Heart right ventricle (tissue), 16 donors: ENCODE measurements around the gene BMPR1A. TPM values are rescaled to one million over a fixed set of nuclear protein-coding genes. Genes with fewer than 3 reads are reported as not detected.

ENCODE experiments used
- ATAC-seq, 8 donors: fragments of 200-7000 bp; cut with Tn5 transposase; one replicate each; pipeline ENCODE4 v1.9.1; 2020; ENCODE audit warnings: mild to moderate bottlenecking in 8 of 8, moderate library complexity in 8 of 8, moderate number of reproducible peaks in 1 of 8
- DNase-seq, 2 donors: peaks; one replicate each; pipeline ENCODE4 v3.0.0-alpha.2; 2020
- H3K27ac ChIP-seq, 10 donors: fragments of 200-600 bp; sonication (generic) in 2 of 10; one replicate each; pipeline versions ENCODE4 v1.5.0 to v1.8.0; 2020 to 2022; ENCODE audit warnings: mild to moderate bottlenecking in 3 of 10
- H3K27me3 ChIP-seq, 7 donors: fragments of 200-600 bp; one replicate each; pipeline ENCODE4 v1.8.0; 2021 to 2022; ENCODE audit warnings: mild to moderate bottlenecking in 2 of 7
- H3K36me3 ChIP-seq, 9 donors: fragments of 200-600 bp; sonication (generic) in 1 of 9; one replicate each; pipeline versions ENCODE4 v1.5.0 to v1.8.0; 2020 to 2022; ENCODE audit warnings: mild to moderate bottlenecking in 2 of 9
- H3K4me1 ChIP-seq, 9 donors: fragments of 200-600 bp; sonication (generic) in 1 of 9; one replicate each; pipeline versions ENCODE4 v1.5.0 to v1.8.0; 2020 to 2022; ENCODE audit warnings: mild to moderate bottlenecking in 4 of 9
- H3K4me3 ChIP-seq, 10 donors: fragments of 200-600 bp; sonication (generic) in 2 of 10; one replicate each; pipeline versions ENCODE4 v1.5.0 to v1.8.0; 2020 to 2022; ENCODE audit warnings: mild to moderate bottlenecking in 7 of 10, moderate library complexity in 2 of 10
- H3K9me3 ChIP-seq, 11 donors: fragments of 200-600 bp in 10 of 11; sonication (generic) in 2 of 11; one replicate each; pipeline versions ENCODE4 v1.5.0 to v1.8.0; 2013 to 2022; ENCODE audit warnings: mild to moderate bottlenecking in 2 of 11, control low read depth in 1 of 11, moderate library complexity in 1 of 11
- WGBS, 2 donors: extraction: QIAGEN DNeasy Blood & Tissue Kit; methylation state at CpG; one replicate each; pipeline ENCODE4 v1.1.7; 2013; ENCODE audit warnings: inconsistent platforms in 1 of 2; 5-methylcytosine and 5-hydroxymethylcytosine counted together
- intact Hi-C, 10 donors: fragments of 100-400 bp; cut with DNase I; formaldehyde crosslinking; loops; one replicate each; pipeline versions ENCODE4 v1.11.1 to v1.14.2; 2022
- polyA plus RNA-seq, 2 donors: library from polyadenylated mRNA; stranded (reverse); fragments of 200-250 nt; gene quantifications; one replicate each; pipeline ENCODE4 v1.2.3, GENCODE V29; 2013
- total RNA-seq, 10 donors: library from RNA; stranded (reverse); fragmentation: NEBNext Ultra II Directional in 3 of 10; extraction: Animal tissue kit (Norgen Biotek cat#: 25700) in 3 of 10; gene quantifications; one replicate each; pipeline versions ENCODE4 v1.2.1 to v1.2.4, GENCODE V29; 2021 to 2023
- TF ChIP-seq, protein P1 (sequence below), 9 donors: fragments of 200-600 bp; sonication (generic) in 2 of 9; IDR thresholded peaks; one replicate each; pipeline versions ENCODE4 v1.5.0 to v1.8.0; 2021 to 2022; ENCODE audit warnings: antibody characterized with exemption in 9 of 9, mild to moderate bottlenecking in 5 of 9, moderate library complexity in 1 of 9
- donor health status: Arrhythmogenic right ventricular cardiomyopathy.
- donor health status: ischemic (EF 13 %, LVEDD 7.1; RV severe dilation, severe dysfunction).
- donor health status: healthy with polysubstance abuse.
- donor health status: DM: no; HTN: yes; CAD: no.
- donor health status: DM: no; HTN: no; CAD: no.
- donor health status: ischemic (EF 25% LVEDD 6.9; RV normal size, moderate dysfunction).
- donor health status: ischemic (EF 25% LVEDD 5.7; RV mildly dilated, moderate dysfunction).
- donor health status: healthy.
- donor health status: DM: yes; HTN: yes; CAD: no.
- donor health status: Ischemic cardiomyopathy.
- donor health status: ischemic (EF 35%, LVEDD 5.7; RV mildly dilated, moderate dysfunction).
- donor health status: nonischemic (EF 11% LVEDD 7.7; RV severe dilation, severe dysfunction).
- donor health status: DM: yes; HTN: yes; CAD: no.
- donor health status: PGD.
- donor health status: ischemic (EF 29% LVEDD 5.4; RV normal size, mild dysfunction).
- donor health status: nonischemic (EF 23%, LVEDD 6.1; RV moderate dilation, normal function).

The BMPR1A gene
- total and polyA plus RNA-seq, 12 donors: 6.7 to 69.0 (median 45.6) TPM

DNA sequence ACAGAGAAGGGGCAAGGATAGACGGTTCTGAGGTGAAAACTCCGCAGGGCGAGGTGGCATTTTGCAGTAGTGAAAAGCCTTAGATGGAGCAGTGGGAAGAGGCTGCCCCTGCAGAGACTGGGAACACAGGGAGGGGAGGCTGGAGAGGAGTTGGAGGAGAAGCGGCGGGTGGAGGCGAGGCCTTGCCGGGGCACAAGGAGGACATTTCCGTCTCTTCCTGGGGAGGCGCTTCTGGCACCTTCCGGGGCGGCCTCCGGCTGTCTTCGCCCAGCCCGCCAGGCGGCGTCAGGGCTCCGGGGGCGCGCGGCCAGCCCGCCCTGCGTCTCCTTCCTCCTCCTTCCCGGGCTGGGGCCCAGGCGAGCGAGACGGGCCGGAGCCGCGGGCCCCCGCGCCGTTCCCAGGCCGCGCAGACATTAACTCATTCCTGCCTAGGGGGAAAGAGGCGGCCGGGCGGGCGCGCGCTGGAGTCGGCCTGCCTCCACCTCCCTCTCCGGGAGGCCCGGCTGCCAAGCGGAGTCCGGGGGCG, 45.4 kb upstream of the BMPR1A start:
- no peaks in the 10 kb centered on the region for H3K9me3 ChIP-seq
- ATAC-seq: peak; percentile 65 to 87 (median 76)
- peaks cover 0 to 44% (median 14%) of the 10 kb centered on the region in 7 donors for H3K27me3 ChIP-seq
- H3K4me1 ChIP-seq: peaks cover 15 to 76% (median 36%) of the 10 kb centered on the region in 9 donors
- H3K36me3 ChIP-seq: peaks cover 0 to 52% (median 0%) of the 10 kb centered on the region in 9 donors
- intact Hi-C loops: loop anchor here in 8 of 10 donors (5.0 to 10.0 kb wide), 4 partner anchors 46 to 191 kb away; partner anchors contain the start of gene BMPR1A (in 2 of the 8)
- H3K27ac ChIP-seq: peak overlapping the region; percentile 79 to 97 (median 93)
- peak; percentile 84 to 91 for DNase-seq
- peak overlapping the region; percentile 22 to 84 (median 65) for H3K4me3 ChIP-seq
- TF ChIP-seq, protein P1, sequence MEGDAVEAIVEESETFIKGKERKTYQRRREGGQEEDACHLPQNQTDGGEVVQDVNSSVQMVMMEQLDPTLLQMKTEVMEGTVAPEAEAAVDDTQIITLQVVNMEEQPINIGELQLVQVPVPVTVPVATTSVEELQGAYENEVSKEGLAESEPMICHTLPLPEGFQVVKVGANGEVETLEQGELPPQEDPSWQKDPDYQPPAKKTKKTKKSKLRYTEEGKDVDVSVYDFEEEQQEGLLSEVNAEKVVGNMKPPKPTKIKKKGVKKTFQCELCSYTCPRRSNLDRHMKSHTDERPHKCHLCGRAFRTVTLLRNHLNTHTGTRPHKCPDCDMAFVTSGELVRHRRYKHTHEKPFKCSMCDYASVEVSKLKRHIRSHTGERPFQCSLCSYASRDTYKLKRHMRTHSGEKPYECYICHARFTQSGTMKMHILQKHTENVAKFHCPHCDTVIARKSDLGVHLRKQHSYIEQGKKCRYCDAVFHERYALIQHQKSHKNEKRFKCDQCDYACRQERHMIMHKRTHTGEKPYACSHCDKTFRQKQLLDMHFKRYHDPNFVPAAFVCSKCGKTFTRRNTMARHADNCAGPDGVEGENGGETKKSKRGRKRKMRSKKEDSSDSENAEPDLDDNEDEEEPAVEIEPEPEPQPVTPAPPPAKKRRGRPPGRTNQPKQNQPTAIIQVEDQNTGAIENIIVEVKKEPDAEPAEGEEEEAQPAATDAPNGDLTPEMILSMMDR (IDR thresholded peaks at IDR 0.05): peak; percentile 66 to 94 (median 86)
- 3 to 5% methylated on average over 26 to 41 of the region's 46 CpGs for WGBS, 2 donors

DNA sequence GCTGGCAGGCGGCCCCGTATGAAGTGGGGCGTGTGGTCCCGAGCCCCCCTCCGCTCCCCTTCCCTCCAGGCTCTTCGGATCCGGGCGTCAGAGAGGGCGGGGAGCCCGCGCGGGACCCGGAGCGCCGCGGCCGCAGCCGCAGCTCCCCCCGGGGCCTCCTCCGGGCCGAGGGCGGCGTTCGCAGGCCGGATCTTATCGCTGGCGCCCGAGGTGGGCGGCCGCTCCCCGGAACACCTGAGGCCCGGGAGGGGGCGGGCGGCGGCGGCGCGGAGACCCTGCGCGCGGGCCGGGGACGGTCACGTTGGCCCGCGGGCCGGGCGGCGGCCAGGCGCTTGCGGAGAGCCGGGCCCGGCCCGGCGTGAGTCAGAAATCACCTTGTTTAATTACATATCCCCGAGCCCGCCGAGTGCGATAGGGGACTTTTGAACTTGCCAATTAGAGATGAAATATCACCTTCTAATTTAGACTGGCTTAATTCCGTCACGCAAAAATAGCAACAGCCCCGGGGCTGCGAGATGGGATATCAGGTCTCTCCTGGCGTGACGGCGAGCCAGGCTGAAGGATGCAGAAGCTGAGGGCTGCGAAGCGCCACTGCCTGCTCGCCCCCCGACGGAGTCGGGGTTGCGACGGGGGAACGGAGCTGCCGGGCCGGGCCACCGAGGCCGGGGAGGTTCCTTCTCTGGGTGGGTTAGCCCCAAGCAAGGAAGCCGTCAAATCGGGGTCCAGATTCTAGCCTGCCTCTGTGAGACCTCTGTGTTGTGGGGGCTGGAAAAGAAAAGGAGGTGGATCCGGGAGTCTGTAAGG, 44.7 kb upstream of the BMPR1A start:
- Histone ChIP-seq H3K27ac (peak overlapping the region; percentile 79 to 97 (median 93)), H3K4me1 (peaks cover 9 to 73% (median 34%) of the 10 kb centered on the region in 9 donors), H3K4me3 (peak overlapping the region; percentile 22 to 84 (median 65)), H3K36me3 (peaks cover 0 to 45% (median 0%) of the 10 kb centered on the region in 9 donors), H3K9me3 (no peaks in the 10 kb centered on the region), H3K27me3 (peaks cover 0 to 43% (median 14%) of the 10 kb centered on the region in 7 donors)
- TF ChIP-seq, protein P1 (IDR thresholded peaks at IDR 0.05): no peak
- 2 to 3% methylated on average over 74 to 82 of the region's 82 CpGs for WGBS, 2 donors
- no peak for DNase-seq
- intact Hi-C loops: loop anchor here in 8 of 10 donors (5.0 to 10.0 kb wide), 4 partner anchors 46 to 191 kb away; partner anchors contain the start of gene BMPR1A (in 2 of the 8)
- ATAC-seq: peak in 2 of 8 donors; percentile 1 to 36

- Histone ChIP-seq H3K27me3 (peaks cover 0 to 39% (median 11%) of the 10 kb centered on the region in 7 donors), H3K4me3 (peak overlapping the region in 9 of 10 donors; percentile 39 to 84 (median 68)), H3K4me1 (peaks cover 9 to 71% (median 29%) of the 10 kb centered on the region in 9 donors), H3K36me3 (peaks cover 0 to 39% (median 0%) of the 10 kb centered on the region in 9 donors), H3K9me3 (no peaks in the 10 kb centered on the region), H3K27ac (peak overlapping the region; percentile 79 to 97 (median 93))
- intact Hi-C loops: loop anchor here in 8 of 10 donors (5.0 to 10.0 kb wide), 4 partner anchors 45 to 190 kb away; partner anchors contain the start of gene BMPR1A (in 2 of the 8)
- TF ChIP-seq, protein P1 (IDR thresholded peaks at IDR 0.05): no peak
- no peak for DNase-seq
- ATAC-seq: no peak
- WGBS, 2 donors: 47 to 56% methylated on average over 9 of the region's 9 CpGs
Measured at GRCh38 chr10:86712317-86712707, 44.1 kb upstream of the BMPR1A start.

DNA sequence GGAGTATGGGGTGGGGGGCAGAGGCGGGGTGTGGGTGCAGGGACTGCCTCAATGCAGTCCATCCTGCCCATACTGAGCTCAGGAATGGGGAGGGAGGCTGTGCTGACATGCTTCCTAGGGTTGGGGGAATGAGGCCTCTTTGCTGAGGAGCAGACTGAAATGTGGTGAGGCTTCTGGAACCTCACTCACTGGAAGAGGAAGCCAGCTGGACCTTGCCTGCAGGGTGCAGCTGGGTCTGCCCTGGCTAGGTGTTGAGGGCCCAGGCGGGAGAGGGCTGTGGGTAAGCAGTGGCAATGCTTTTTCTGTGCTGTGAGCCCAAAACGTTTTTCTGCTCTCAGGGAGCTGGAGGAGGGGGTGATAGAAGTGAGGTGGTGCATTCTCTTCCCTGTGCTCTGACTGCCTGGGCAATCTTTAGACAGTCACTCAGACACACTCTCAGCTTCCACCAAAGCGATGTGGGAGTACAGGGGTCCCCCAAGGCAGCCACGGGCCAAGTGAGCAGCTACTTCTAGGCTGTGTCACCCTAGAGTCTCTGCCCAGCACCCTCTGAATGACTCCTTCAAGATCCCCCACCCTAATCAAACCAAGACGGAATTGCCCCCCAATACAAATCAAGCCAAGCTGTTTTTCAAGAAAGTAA, 41.1 kb upstream of the BMPR1A start:
- ATAC-seq (peak in 1 of 8 donors; percentile 1), DNase-seq (no peak)
- peaks cover 8 to 58% (median 18%) of the 10 kb centered on the region in 9 donors for H3K4me1 ChIP-seq
- peaks cover 0 to 43% (median 0%) of the 10 kb centered on the region in 9 donors for H3K36me3 ChIP-seq
- peak overlapping the region in 2 of 10 donors; percentile 15 to 38 for H3K27ac ChIP-seq
- TF ChIP-seq, protein P1 (IDR thresholded peaks at IDR 0.05): no peak
- intact Hi-C loops: loop anchor here in 3 of 10 donors (10.0 kb wide), 1 partner anchor 180 kb away; no protein-coding TSS in a partner anchor
- H3K9me3 ChIP-seq: no peaks in the 10 kb centered on the region
- peaks cover 0 to 15% (median 5%) of the 10 kb centered on the region in 7 donors for H3K27me3 ChIP-seq
- WGBS, 2 donors: 51 to 68% methylated on average over 6 of the region's 6 CpGs
- no peak overlapping the region for H3K4me3 ChIP-seq
